ENCODE data around the gene SPINK8.

The SPINK8 gene

GRCh38 chr3:48267782-48268181 lies 65.7 kb downstream of the SPINK8 start:
- Histone ChIP-seq H3K36me3 (ENCODE audit: control insufficient read depth, insufficient read depth, low read length) (peaks cover 28% of the 10 kb centered on the region), H3K27me3 (replicated peaks; ENCODE audit: control insufficient read depth, insufficient read depth, low read length) (no peaks in the 10 kb centered on the region), H3K4me3 (replicated peaks; ENCODE audit: low read depth, low read length) (no peak overlapping the region)
- TF ChIP-seq, protein P1, sequence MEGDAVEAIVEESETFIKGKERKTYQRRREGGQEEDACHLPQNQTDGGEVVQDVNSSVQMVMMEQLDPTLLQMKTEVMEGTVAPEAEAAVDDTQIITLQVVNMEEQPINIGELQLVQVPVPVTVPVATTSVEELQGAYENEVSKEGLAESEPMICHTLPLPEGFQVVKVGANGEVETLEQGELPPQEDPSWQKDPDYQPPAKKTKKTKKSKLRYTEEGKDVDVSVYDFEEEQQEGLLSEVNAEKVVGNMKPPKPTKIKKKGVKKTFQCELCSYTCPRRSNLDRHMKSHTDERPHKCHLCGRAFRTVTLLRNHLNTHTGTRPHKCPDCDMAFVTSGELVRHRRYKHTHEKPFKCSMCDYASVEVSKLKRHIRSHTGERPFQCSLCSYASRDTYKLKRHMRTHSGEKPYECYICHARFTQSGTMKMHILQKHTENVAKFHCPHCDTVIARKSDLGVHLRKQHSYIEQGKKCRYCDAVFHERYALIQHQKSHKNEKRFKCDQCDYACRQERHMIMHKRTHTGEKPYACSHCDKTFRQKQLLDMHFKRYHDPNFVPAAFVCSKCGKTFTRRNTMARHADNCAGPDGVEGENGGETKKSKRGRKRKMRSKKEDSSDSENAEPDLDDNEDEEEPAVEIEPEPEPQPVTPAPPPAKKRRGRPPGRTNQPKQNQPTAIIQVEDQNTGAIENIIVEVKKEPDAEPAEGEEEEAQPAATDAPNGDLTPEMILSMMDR (IDR thresholded peaks at IDR 0.05; ENCODE audit: insufficient read depth, low read length, poor library complexity, severe bottlenecking): no peak
- no peak for DNase-seq (ENCODE audit: extremely low read depth, insufficient read length)

DNA sequence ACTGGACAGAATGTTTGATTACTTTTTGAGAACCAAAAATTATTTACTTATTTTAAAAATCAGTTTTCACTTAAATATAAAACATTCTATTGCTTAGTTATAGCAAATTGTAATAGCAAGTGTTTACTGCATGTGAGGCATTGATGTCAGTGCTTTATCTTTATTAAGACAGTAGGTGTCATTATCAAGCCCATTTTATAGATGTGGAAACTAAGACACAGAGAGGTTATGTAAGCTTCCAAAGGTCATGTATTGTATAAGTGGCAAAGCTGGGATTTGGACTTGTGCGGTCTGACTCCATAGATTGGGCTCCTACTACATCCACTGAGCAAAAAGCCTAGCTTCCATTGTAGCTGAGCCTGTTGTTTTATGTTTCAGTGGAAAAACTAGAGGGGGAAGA lies 74.9 kb downstream of the SPINK8 start:
- no peak overlapping the region for H3K4me3 ChIP-seq (replicated peaks; ENCODE audit: low read depth, low read length)
- no peaks in the 10 kb centered on the region for H3K27me3 ChIP-seq (replicated peaks; ENCODE audit: control insufficient read depth, insufficient read depth, low read length)
- DNase-seq (ENCODE audit: extremely low read depth, insufficient read length): no peak
- H3K36me3 ChIP-seq (ENCODE audit: control insufficient read depth, insufficient read depth, low read length): peaks cover 17% of the 10 kb centered on the region
- TF ChIP-seq, protein P1 (IDR thresholded peaks at IDR 0.05; ENCODE audit: insufficient read depth, low read length, poor library complexity, severe bottlenecking): no peak
